ENCODE results near the gene MARCHF5.

Gene MARCHF5

GRCh38 chr10:92363498-92363897, 72.5 kb downstream of the MARCHF5 start:
- Histone ChIP-seq H4K20me1 (ENCODE audit: insufficient read depth, low read length) (no peaks in the 10 kb centered on the region), H3K9ac (ENCODE audit: low read length) (no peak overlapping the region), H3K36me3 (replicated peaks; ENCODE audit: insufficient read depth, low read length) (no peaks in the 10 kb centered on the region), H3K9me3 (replicated peaks; ENCODE audit: insufficient read depth, low read length) (no peaks in the 10 kb centered on the region), H3K4me3 (ENCODE audit: low read length) (no peak overlapping the region), H3K9me2 (replicated peaks; ENCODE audit: insufficient read depth, low read length) (no peaks in the 10 kb centered on the region), H3K79me2 (ENCODE audit: low read length) (no peaks in the 10 kb centered on the region), H3F3A (ENCODE audit: insufficient read depth, low read length) (no peaks in the 10 kb centered on the region), H3K4me2 (ENCODE audit: low read depth, low read length) (no peak overlapping the region), H3K4me1 (ENCODE audit: low read length) (no peaks in the 10 kb centered on the region), H3K27me3 (replicated peaks; ENCODE audit: insufficient read depth, low read length) (no peaks in the 10 kb centered on the region), H3K27ac (ENCODE audit: low read length) (no peak overlapping the region), H2AFZ (ENCODE audit: low read length) (no peak overlapping the region)
- no peak for TF ChIP-seq EZH2phosphoT487 (IDR thresholded peaks at IDR 0.05; ENCODE audit: low read length)
- no peak for TF ChIP-seq EZH2 (optimal IDR thresholded peaks at IDR 0.05; ENCODE audit: low read depth, low read length)
- no peak for TF ChIP-seq CTCF (IDR thresholded peaks at IDR 0.05; ENCODE audit: low read length)
- no peak for DNase-seq

GRCh38 chr10:92366412-92367021, 75.5 kb downstream of the MARCHF5 start:
- H3K9me3 ChIP-seq (replicated peaks; ENCODE audit: insufficient read depth, low read length): no peaks in the 10 kb centered on the region
- H3K27ac ChIP-seq (ENCODE audit: low read length): no peak overlapping the region
- H3K4me2 ChIP-seq (ENCODE audit: low read depth, low read length): no peak overlapping the region
- DNase-seq: no peak
- no peaks in the 10 kb centered on the region for H3K9me2 ChIP-seq (replicated peaks; ENCODE audit: insufficient read depth, low read length)
- no peaks in the 10 kb centered on the region for H3K36me3 ChIP-seq (replicated peaks; ENCODE audit: insufficient read depth, low read length)
- no peak overlapping the region for H2AFZ ChIP-seq (ENCODE audit: low read length)
- H3K4me1 ChIP-seq (ENCODE audit: low read length): no peaks in the 10 kb centered on the region
- H3K79me2 ChIP-seq (ENCODE audit: low read length): no peaks in the 10 kb centered on the region
- no peak for TF ChIP-seq EZH2 (optimal IDR thresholded peaks at IDR 0.05; ENCODE audit: low read depth, low read length)
- no peak for TF ChIP-seq CTCF (IDR thresholded peaks at IDR 0.05; ENCODE audit: low read length)
- TF ChIP-seq EZH2phosphoT487 (IDR thresholded peaks at IDR 0.05; ENCODE audit: low read length): no peak
- no peaks in the 10 kb centered on the region for H3F3A ChIP-seq (ENCODE audit: insufficient read depth, low read length)
- no peaks in the 10 kb centered on the region for H4K20me1 ChIP-seq (ENCODE audit: insufficient read depth, low read length)
- H3K27me3 ChIP-seq (replicated peaks; ENCODE audit: insufficient read depth, low read length): no peaks in the 10 kb centered on the region
- H3K4me3 ChIP-seq (ENCODE audit: low read length): no peak overlapping the region
- H3K9ac ChIP-seq (ENCODE audit: low read length): no peak overlapping the region

GRCh38 chr10:92377962-92378361, 87.0 kb downstream of the MARCHF5 start:
- no peaks in the 10 kb centered on the region for H3K27me3 ChIP-seq (replicated peaks; ENCODE audit: insufficient read depth, low read length)
- TF ChIP-seq EZH2 (optimal IDR thresholded peaks at IDR 0.05; ENCODE audit: low read depth, low read length) (no peak), EZH2phosphoT487 (IDR thresholded peaks at IDR 0.05; ENCODE audit: low read length) (no peak), CTCF (IDR thresholded peaks at IDR 0.05; ENCODE audit: low read length) (no peak)
- no peak overlapping the region for H3K27ac ChIP-seq (ENCODE audit: low read length)
- H3K9ac ChIP-seq (ENCODE audit: low read length): no peak overlapping the region
- H3K4me3 ChIP-seq (ENCODE audit: low read length): no peak overlapping the region
- H4K20me1 ChIP-seq (ENCODE audit: insufficient read depth, low read length): no peaks in the 10 kb centered on the region
- no peak for DNase-seq
- H3K36me3 ChIP-seq (replicated peaks; ENCODE audit: insufficient read depth, low read length): no peaks in the 10 kb centered on the region
- no peaks in the 10 kb centered on the region for H3F3A ChIP-seq (ENCODE audit: insufficient read depth, low read length)
- H3K4me1 ChIP-seq (ENCODE audit: low read length): no peaks in the 10 kb centered on the region
- no peaks in the 10 kb centered on the region for H3K79me2 ChIP-seq (ENCODE audit: low read length)
- H3K9me2 ChIP-seq (replicated peaks; ENCODE audit: insufficient read depth, low read length): no peaks in the 10 kb centered on the region
- H2AFZ ChIP-seq (ENCODE audit: low read length): no peak overlapping the region
- H3K9me3 ChIP-seq (replicated peaks; ENCODE audit: insufficient read depth, low read length): no peaks in the 10 kb centered on the region
- H3K4me2 ChIP-seq (ENCODE audit: low read depth, low read length): no peak overlapping the region
